ENCODE data around the gene TMEM86A.

GRCh38 chr11:18739685-18740084 lies 41.1 kb downstream of the TMEM86A start:
- TF ChIP-seq POLR2A (IDR thresholded peaks at IDR 0.05): no peak
- no peak for TF ChIP-seq CTCF (IDR thresholded peaks at IDR 0.05)

All from Peyer's patch (tissue), 4 donors.